AG04449 (cell line): Measurements from ENCODE around the gene GALNTL6.

Source experiments
- CTCF ChIA-PET: fragments of 350-600 bp; formaldehyde crosslinking; extraction: SDS; loops from one replicate; lab custom pipeline; 2021; ENCODE audit warnings: antibody characterized with exemption; lab: Yijun Ruan, JAX
- POLR2A ChIA-PET: fragments of 400-600, 350-600 bp; formaldehyde crosslinking; extraction: SDS; loops from one replicate; lab custom pipeline; 2020; ENCODE audit warnings: antibody characterized with exemption, inconsistent platforms; lab: Yijun Ruan, JAX
- DNase-seq: peaks from one replicate; pipeline ENCODE4 v3.0.0-alpha.2; 2010; ENCODE audit warnings: low read depth, low spot score
- H3K4me3 ChIP-seq: 2 replicates; pipeline ENCODE4 v1.5.1; 2011; ENCODE audit warnings: low read depth, mild to moderate bottlenecking, control low read depth, low read length
- CTCF ChIP-seq: IDR thresholded peaks from one replicate; pipeline ENCODE4 v1.5.1; 2011; ENCODE audit warnings: mild to moderate bottlenecking, moderate library complexity, low read length, control low read depth, inconsistent platforms; ENCODE audit not compliant: insufficient read depth; ENCODE audit errors: missing control alignments

Gene GALNTL6

GRCh38 chr4:172857026-172857425 lies 1043.8 kb downstream of the GALNTL6 start:
- ChIA-PET POLR2A (no interaction called here), CTCF (no interaction called here)
- no peak for TF ChIP-seq CTCF
- no peak for DNase-seq
- H3K4me3 ChIP-seq, result no peak overlapping the region

DNA sequence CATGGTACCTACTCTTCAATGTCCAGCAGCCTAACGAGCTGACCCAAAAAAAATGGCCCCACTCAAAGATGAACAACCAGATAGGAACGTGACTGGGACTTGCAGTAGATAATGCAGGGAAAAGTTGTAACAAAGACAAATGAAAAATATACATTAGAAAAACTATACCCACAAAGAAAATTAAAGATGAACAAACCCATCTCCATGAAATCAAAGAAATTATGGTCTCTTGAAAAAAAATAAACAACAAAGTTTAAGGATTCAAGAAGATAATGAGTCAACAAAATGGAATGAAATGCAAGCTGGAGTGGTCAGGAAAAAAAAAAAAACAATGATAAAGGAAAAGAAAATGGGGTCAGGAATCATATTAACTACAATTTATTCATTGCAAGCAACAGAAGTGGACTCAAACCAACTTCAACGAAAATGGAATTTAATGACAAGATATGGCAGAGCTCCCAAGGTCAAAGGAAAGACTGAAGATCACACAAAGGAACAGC lies 1045.6 kb downstream of the GALNTL6 start:
- no peak for DNase-seq
- no peak overlapping the region for H3K4me3 ChIP-seq
- TF ChIP-seq CTCF, result no peak
- POLR2A ChIA-PET, result no interaction called here
- CTCF ChIA-PET, result no interaction called here

- no peak for DNase-seq
- H3K4me3 ChIP-seq, result no peak overlapping the region
- ChIA-PET CTCF (no interaction called here), POLR2A (no interaction called here)
- no peak for TF ChIP-seq CTCF
Measured at GRCh38 chr4:172865103-172865502, 1051.9 kb downstream of the GALNTL6 start.

DNA sequence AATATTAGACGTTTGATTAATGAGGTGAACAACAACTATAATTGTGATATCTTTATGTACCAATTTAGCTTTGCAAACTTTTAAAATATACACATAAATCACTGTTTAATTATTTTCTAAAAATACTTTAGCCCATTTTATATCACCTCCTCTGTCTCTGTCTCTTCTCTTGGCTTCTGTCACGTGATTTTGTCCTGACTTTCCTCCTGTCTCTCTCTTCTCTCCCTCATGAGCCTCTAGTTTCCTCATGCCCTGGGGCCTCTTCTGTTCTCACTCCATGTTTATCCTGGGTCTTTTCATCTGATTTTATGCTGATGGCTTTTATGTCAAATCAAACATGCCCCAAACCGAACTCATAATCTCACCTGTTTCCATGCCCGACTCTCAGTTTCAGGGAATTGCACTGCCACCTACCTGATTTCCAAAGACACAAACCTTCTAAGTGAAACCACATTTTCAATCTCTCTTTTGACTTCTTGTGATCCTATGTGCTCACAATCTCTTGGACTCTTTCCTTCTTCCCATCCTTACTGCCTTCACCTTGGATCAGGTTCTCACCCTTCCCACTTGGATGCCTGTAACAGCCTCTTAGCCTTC lies 1052.4 kb downstream of the GALNTL6 start:
- DNase-seq, result no peak
- no peak for TF ChIP-seq CTCF
- H3K4me3 ChIP-seq, result no peak overlapping the region
- ChIA-PET POLR2A (no interaction called here), CTCF (no interaction called here)

DNA sequence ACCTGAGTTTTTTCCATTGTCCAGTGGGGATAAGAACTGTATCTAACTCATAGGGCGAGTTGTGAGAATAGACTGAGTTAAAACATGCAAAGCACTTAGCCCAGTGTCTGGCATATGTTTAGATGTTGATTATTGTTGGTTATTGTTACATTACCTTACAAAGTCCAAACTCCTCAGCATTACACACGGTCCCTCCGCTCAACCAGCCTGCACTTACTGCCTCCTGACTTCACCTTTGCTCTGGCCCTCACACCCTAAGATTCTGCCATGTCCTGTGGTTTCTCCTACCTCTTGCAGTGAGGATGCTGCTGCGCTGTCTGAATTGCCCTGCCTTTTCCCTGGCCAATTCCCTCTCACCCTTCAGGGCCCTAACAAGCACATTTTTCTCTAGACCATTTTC lies 1053.2 kb downstream of the GALNTL6 start:
- no peak overlapping the region for H3K4me3 ChIP-seq

DNA sequence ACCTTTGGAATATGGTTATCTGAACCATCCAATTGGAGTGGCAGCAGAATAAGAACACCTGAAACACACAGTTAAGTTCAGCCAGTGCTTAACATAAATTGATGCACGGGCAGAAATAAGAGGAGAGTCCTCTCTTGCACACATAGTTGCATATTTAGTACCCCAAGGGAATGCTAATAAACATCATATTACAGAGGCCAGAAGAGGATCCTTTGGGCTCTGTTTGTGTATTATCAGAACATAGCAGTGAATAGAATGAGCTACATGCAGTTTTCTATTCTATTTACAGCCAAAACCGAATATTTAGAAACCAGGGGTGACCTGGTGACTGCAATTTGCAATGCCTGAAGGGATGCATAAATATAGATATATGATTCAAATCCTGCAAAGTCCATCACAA lies 1054.6 kb downstream of the GALNTL6 start:
- DNase-seq, result no peak
- no peak for TF ChIP-seq CTCF
- ChIA-PET POLR2A (no interaction called here), CTCF (no interaction called here)
- no peak overlapping the region for H3K4me3 ChIP-seq

More for the DNA sequence above, 1053.2 kb downstream of the GALNTL6 start:
- CTCF ChIA-PET, result no interaction called here
- TF ChIP-seq CTCF, result no peak
- DNase-seq, result no peak
- POLR2A ChIA-PET, result no interaction called here
